Measurements from ENCODE around the gene ATXN3L.

GRCh38 chrX:13283950-13284546, 35.8 kb downstream of the ATXN3L start:
- TF ChIP-seq POLR2A (IDR thresholded peaks at IDR 0.05) (no peak), EP300 (IDR thresholded peaks at IDR 0.05; ENCODE audit: low read depth) (no peak), CTCF (IDR thresholded peaks at IDR 0.05) (no peak), POLR2AphosphoS5 (IDR thresholded peaks at IDR 0.05) (no peak)
